ENCODE data around the gene RAB40B.
"Not testable (repeated sequence)": the region's sequence is repeated elsewhere in the genome, so short reads cannot be mapped to it uniquely, and the experiment has no call there.

RAB40B gene, protein sequence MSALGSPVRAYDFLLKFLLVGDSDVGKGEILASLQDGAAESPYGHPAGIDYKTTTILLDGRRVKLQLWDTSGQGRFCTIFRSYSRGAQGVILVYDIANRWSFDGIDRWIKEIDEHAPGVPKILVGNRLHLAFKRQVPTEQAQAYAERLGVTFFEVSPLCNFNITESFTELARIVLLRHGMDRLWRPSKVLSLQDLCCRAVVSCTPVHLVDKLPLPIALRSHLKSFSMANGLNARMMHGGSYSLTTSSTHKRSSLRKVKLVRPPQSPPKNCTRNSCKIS

GRCh38 chr17:82698065-82698973, at the start of gene RAB40B:
Gene RAB40B (minus strand): TSS chr17:82698698. CDS start chr17:82698596, 102 bp downstream.
- DNase-seq, result peak; percentile 95

- DNase-seq, result no peak
Measured at GRCh38 chr17:82745524-82745923, 47.0 kb upstream of the RAB40B start.

GRCh38 chr17:82744736-82745135, 46.2 kb upstream of the RAB40B start:
- not testable (repeated sequence) for DNase-seq

GRCh38 chr17:82743344-82744219, 45.1 kb upstream of the RAB40B start:
- no peak for DNase-seq

GRCh38 chr17:82740906-82741759, 42.6 kb upstream of the RAB40B start:
- DNase-seq, result no peak

DNA sequence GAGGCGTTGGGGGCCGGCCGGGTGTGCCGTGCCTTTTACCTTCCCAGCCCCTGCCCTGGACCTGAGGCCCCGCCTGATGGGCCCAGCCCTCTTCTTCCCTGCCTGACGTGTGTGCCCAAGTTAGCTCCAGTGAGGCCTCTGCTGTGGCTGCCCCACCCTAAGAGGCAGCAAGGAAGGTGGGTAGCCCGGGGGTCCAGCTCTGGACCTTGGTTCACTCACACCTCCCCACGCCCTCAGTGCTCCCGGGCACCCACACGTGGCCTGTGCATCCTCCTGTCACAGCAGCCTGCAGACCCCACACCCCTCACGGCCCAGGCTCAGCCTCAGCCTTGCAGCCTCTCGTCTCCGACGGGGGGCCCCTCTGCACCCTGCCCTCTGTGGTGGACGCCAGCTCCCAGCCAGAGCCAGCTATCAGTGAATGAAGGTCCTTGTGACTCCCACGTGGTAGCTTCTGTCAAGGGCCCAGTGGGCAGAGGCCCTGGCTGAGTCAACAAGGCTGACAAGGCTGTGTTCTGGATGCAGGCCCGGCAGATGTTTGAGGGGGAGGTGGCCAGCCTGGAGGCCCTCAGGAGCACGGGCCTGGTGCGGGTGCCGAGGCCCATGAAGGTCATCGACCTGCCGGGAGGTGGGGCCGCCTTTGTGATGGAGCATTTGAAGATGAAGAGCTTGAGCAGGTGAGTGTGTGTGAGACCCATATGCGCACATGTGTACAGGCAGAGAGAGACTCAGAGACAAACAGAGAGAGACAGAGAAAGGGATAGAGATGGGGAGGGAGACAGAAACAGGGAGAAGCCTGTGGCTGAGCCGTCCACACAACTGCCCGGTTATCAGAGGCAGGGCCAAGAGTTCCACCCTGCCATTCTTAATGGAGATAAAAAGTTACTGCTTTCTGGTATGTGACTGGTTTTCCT, 39.7 kb upstream of the RAB40B start:
- no peak for DNase-seq

- DNase-seq, result no peak
Measured at GRCh38 chr17:82736511-82737185, 38.1 kb upstream of the RAB40B start.

DNA sequence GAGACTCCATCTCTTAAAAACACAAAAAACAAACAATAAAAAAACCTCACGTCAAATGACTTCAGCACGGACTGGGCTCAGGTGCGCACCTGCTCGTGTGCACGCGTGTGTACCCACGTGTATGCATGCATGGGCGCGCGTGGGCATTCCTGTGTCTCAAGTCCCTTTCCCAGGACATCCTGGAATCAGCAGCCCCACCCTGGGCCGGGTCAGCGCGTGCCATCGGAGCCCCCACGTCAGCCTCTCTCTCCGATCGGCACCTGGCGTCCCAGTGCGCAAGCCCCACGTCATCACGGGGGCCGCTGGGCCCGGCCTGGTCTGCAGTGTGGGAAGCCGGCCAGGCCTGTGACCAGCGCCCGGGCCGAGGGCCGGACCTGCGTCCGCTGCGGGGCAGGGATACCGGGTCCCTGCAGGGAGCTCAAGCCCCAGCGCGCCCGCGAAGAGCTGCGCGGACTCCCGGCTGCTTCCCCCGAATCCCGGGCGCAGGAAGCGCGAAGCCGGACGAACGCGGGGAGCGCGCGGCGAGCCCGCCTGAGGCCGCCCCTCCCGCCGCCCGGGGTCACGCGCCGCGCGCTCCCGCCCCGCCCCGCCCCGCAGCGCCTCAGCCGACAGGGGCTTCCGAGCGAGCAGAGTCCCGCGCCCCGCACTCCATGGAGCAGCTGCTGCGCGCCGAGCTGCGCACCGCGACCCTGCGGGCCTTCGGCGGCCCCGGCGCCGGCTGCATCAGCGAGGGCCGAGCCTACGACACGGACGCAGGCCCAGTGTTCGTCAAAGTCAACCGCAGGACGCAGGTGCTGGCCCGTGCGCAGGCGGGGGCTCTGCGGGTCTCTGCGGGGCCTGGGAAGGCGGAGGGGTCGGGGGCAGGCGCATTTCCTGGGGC, 36.7 kb upstream of the RAB40B start, which contains the start of gene FN3K:
FN3K (plus strand) TSS at position 629 of the 880 bp plus-strand sequence; CDS start at position 651, 22 bp downstream.
- peak; percentile 44 for DNase-seq

- DNase-seq, result no peak
Measured at GRCh38 chr17:82732118-82732743, 33.7 kb upstream of the RAB40B start.

GRCh38 chr17:82729479-82730260, 31.2 kb upstream of the RAB40B start:
- no peak for DNase-seq

GRCh38 chr17:82726427-82726826, 27.9 kb upstream of the RAB40B start:
- no peak for DNase-seq

DNA sequence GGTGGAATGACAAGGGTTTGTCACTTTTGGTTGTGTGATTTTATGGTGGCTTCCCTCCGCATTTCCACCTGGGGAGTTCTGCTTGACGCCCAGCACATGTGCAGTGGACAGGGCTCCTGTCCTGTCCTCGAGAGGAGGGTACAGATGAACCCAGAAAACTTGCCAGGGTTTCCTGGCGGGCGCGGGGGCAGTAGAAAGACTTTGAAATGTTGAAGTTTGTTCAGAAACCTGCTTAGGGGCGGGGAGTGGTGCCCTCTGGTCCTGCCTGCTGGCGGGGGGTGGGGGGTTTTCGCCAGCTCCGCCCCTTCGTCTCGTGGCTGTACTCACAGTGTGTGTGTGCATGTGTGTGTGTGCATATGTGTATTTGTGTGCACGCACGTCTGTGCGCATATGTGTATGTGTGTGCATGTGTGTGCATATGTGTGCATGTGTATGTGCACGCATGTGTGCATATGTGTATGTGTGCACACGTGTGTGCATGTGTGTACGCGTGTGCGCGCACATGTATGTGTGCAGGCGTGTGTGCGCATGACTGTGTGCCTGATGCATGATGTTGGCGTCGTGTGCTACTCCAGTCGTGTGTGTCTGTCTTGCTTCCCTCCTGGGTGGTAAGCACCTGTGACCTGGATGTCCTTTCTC, 24.8 kb upstream of the RAB40B start:
- DNase-seq, result no peak

DNA sequence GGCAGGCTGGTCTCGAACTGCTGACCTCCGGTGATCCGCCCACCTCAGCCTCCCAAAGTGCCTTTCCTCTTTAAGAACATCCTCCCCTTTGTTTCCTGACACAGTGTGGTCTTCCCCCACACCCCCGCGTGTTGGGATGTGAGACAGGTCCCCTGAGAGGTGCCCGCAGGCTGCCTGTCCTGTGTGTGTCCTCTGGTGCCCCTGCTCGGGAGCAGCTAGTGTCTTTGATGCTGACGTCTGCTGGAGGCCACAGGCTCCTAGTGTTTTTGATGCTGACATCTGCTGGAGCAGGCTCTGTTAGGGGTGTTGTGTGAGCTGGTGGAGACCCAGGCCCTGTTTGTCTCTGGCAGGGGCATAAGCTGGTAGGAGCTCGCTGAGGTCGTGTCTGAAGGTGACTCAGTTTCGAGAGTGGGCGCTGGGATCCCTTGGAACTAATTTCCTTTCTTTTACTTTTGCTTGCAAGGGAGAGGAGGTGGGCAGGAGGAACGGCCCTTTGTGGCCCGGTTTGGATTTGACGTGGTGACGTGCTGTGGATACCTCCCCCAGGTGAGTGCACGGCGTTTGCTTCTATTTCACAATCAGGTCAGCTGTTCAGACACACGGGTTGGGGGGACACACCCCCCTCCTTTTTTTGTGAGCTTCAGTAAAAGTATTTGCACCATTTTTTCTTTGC, 24.0 kb upstream of the RAB40B start:
- DNase-seq, result no peak

GRCh38 chr17:82720204-82720603, 21.7 kb upstream of the RAB40B start:
- DNase-seq, result no peak

GRCh38 chr17:82718986-82719685, 20.6 kb upstream of the RAB40B start:
- peak; percentile 9 for DNase-seq
